Fibroblast of lung (primary cell): ENCODE measurements around the gene LIMA1. TPM values are rescaled to one million over a fixed set of nuclear protein-coding genes. Genes with fewer than 3 reads are reported as not detected.
"Not testable (repeated sequence)": the region's sequence is repeated elsewhere in the genome, so short reads cannot be mapped to it uniquely, and the experiment has no call there.

Source experiments
- DNase-seq, 2 donors: peaks; one replicate each; pipeline versions ENCODE4 v3.0.0 to v3.0.0-alpha.2; 2010; ENCODE audit warnings: low read depth in 2 of 2
- H2AFZ ChIP-seq: 2 replicates; pipeline ENCODE4 v1.5.1; 2012; ENCODE audit warnings: low read length, control low read depth, inconsistent platforms
- H3K27ac ChIP-seq: 2 replicates; pipeline ENCODE4 v1.5.1; 2011; ENCODE audit warnings: low read length, control low read depth; ENCODE audit not compliant: insufficient read depth
- H3K27me3 ChIP-seq: 2 replicates; pipeline ENCODE4 v1.5.1; 2011; ENCODE audit warnings: mild to moderate bottlenecking, low read length; ENCODE audit not compliant: control insufficient read depth, insufficient read depth
- H3K36me3 ChIP-seq: 2 replicates; pipeline ENCODE4 v1.5.1; 2011; ENCODE audit warnings: low read length; ENCODE audit not compliant: control insufficient read depth, insufficient read depth
- H3K4me1 ChIP-seq: 2 replicates; pipeline ENCODE4 v1.5.1; 2011; ENCODE audit warnings: low read length; ENCODE audit not compliant: control insufficient read depth, insufficient read depth; ENCODE audit errors: extremely low read depth
- H3K4me2 ChIP-seq: 2 replicates; pipeline ENCODE4 v1.5.1; 2011; ENCODE audit warnings: low read length, control low read depth; ENCODE audit not compliant: insufficient read depth; ENCODE audit errors: extremely low read depth
- H3K4me3 ChIP-seq, 4 experiments: fragments of 200-600 bp in 1 of 4; sonication (generic) in 1 of 4; replicated peaks in 1 of 4; 2 replicates each; pipeline ENCODE4 v1.5.1; 2011 to 2016; ENCODE audit warnings: low read length in 4 of 4, low read depth in 3 of 4, mild to moderate bottlenecking in 3 of 4, control low read depth in 2 of 4, inconsistent platforms in 1 of 4, mixed read lengths in 1 of 4; ENCODE audit not compliant: insufficient read depth in 1 of 4; ENCODE audit errors: control extremely low read depth in 1 of 4
- H3K79me2 ChIP-seq: 2 replicates; pipeline ENCODE4 v1.5.1; 2012; ENCODE audit warnings: mild to moderate bottlenecking, low read length, inconsistent platforms; ENCODE audit not compliant: control insufficient read depth, insufficient read depth
- H3K9ac ChIP-seq: 2 replicates; pipeline ENCODE4 v1.5.1; 2011; ENCODE audit warnings: mild to moderate bottlenecking, low read length, control low read depth; ENCODE audit not compliant: insufficient read depth
- H3K9me3 ChIP-seq: 2 replicates; pipeline ENCODE4 v1.5.1; 2012; ENCODE audit warnings: low read depth, low read length; ENCODE audit not compliant: control insufficient read depth, insufficient read depth
- H4K20me1 ChIP-seq: 2 replicates; pipeline ENCODE4 v1.5.1; 2011; ENCODE audit warnings: low read length; ENCODE audit not compliant: control insufficient read depth, insufficient read depth; ENCODE audit errors: extremely low read depth
- EZH2 ChIP-seq: IDR thresholded peaks from 2 replicates; pipeline ENCODE4 v1.5.1; 2012; ENCODE audit warnings: low read length, control low read depth, mild to moderate bottlenecking; ENCODE audit errors: missing control alignments
- polyA plus RNA-seq, 2 donors: library from polyadenylated mRNA; depleted of rRNA in 1 of 2; stranded (reverse) in 1 of 2; unstranded in 1 of 2; fragments of >200 nt; gene quantifications; 2 replicates each; pipeline ENCODE4 v1.2.1, GENCODE V29; 2011 to 2012; ENCODE audit warnings: missing spikeins in 1 of 2
- total RNA-seq: library from RNA; depleted of rRNA; stranded (reverse); fragments of >200 nt; gene quantifications from 2 replicates; pipeline ENCODE4 v1.2.1, GENCODE V29; 2014
- TF ChIP-seq, protein P1 (sequence below), 2 donors: IDR thresholded peaks in 1 of 2; conservative IDR thresholded peaks in 1 of 2; 1 replicate in 1 of 2; 2 replicates in 1 of 2; pipeline ENCODE4 v1.5.1; 2011 to 2012; ENCODE audit warnings: low read length in 2 of 2, control low read depth in 1 of 2, inconsistent platforms in 1 of 2, low read depth in 1 of 2, mild to moderate bottlenecking in 1 of 2

Gene LIMA1
- total and polyA plus RNA-seq, 2 donors (not counting 1 experiment from before 2014, with no cell fraction given): 171 to 308 TPM

DNA sequence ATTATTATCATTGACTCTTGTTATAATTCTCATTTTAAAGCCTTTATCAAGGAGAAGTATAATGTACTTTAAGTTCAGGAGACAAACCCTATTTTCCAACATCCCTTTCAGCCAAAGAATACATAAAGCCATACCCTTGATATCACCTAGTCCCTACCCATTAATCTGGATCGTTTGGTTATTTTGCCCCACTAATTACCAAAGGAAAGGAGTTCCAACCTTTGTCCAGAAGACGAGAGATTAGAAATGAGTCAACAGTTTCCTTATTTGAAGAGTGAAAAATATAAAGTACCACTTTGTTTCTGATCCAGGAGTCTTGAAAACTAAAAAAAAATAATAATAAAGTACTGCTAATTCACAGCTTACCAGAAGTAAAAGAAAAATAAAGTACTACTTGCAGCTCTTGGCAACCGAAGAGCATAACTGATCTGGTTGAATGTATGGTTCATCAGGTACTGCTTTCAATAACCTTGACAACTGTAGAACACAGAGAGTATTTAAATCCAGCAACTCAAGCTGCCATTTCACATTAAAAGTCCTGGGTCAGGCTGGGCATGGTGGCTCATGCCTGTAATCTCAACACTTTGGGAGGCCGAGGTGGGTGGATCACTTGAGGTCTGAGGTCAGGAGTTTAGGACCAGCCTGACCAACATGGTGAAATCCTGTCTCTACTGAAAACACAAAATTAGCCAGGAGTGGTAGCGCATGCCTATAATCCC is 33.7 kb downstream of the LIMA1 start:
- H3K4me3 ChIP-seq: no peak overlapping the region

DNA sequence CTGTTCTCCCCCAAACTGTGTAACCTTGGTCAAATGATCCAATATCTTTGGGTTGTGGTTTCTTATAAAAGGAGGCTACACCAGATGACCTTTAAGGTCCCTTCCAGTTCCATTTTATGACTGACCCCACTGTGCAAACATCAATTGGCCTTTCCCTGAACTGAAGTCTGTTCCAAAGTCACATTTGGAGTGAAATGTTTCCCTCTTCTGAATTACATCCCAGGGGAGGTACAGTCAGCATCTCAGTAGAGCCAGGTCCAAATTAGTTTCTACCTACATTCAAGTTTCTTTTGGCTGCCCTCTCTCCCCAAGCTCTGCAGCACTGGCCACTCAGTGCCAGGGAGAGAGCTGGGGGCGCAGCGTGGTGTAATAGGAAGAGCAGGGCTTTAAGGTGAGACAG is 34.4 kb downstream of the LIMA1 start:
- no peaks in the 10 kb centered on the region for H4K20me1 ChIP-seq
- no peak overlapping the region for H2AFZ ChIP-seq
- no peaks in the 10 kb centered on the region for H3K27me3 ChIP-seq
- no peak overlapping the region for H3K9ac ChIP-seq
- H3K4me3 ChIP-seq: no peak overlapping the region
- no peak for DNase-seq
- TF ChIP-seq, protein P1, sequence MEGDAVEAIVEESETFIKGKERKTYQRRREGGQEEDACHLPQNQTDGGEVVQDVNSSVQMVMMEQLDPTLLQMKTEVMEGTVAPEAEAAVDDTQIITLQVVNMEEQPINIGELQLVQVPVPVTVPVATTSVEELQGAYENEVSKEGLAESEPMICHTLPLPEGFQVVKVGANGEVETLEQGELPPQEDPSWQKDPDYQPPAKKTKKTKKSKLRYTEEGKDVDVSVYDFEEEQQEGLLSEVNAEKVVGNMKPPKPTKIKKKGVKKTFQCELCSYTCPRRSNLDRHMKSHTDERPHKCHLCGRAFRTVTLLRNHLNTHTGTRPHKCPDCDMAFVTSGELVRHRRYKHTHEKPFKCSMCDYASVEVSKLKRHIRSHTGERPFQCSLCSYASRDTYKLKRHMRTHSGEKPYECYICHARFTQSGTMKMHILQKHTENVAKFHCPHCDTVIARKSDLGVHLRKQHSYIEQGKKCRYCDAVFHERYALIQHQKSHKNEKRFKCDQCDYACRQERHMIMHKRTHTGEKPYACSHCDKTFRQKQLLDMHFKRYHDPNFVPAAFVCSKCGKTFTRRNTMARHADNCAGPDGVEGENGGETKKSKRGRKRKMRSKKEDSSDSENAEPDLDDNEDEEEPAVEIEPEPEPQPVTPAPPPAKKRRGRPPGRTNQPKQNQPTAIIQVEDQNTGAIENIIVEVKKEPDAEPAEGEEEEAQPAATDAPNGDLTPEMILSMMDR (conservative IDR thresholded peaks at IDR 0.05 in 1 of 2, IDR thresholded peaks at IDR 0.05 in 1 of 2; ENCODE audit: low read depth in 1 of 2, low read length in 2 of 2): no peak
- TF ChIP-seq EZH2: no peak
- no peaks in the 10 kb centered on the region for H3K36me3 ChIP-seq
- H3K4me2 ChIP-seq: no peak overlapping the region
- peaks cover 14% of the 10 kb centered on the region for H3K4me1 ChIP-seq
- H3K9me3 ChIP-seq: no peaks in the 10 kb centered on the region
- H3K27ac ChIP-seq: no peak overlapping the region
- no peaks in the 10 kb centered on the region for H3K79me2 ChIP-seq

More for the DNA sequence above, 33.7 kb downstream of the LIMA1 start:
- H3K36me3 ChIP-seq: no peaks in the 10 kb centered on the region
- no peaks in the 10 kb centered on the region for H3K27me3 ChIP-seq
- H3K79me2 ChIP-seq: no peaks in the 10 kb centered on the region
- peaks cover 12% of the 10 kb centered on the region for H3K4me1 ChIP-seq
- no peaks in the 10 kb centered on the region for H3K9me3 ChIP-seq
- H3K4me2 ChIP-seq: no peak overlapping the region
- no peak overlapping the region for H3K9ac ChIP-seq
- H3K27ac ChIP-seq: no peak overlapping the region
- peak in 1 of 2 donors; percentile 58 for DNase-seq
- H4K20me1 ChIP-seq: no peaks in the 10 kb centered on the region
- no peak for TF ChIP-seq EZH2
- TF ChIP-seq, protein P1 (conservative IDR thresholded peaks at IDR 0.05 in 1 of 2, IDR thresholded peaks at IDR 0.05 in 1 of 2; ENCODE audit: low read depth in 1 of 2, low read length in 2 of 2): no peak
- no peak overlapping the region for H2AFZ ChIP-seq

DNA sequence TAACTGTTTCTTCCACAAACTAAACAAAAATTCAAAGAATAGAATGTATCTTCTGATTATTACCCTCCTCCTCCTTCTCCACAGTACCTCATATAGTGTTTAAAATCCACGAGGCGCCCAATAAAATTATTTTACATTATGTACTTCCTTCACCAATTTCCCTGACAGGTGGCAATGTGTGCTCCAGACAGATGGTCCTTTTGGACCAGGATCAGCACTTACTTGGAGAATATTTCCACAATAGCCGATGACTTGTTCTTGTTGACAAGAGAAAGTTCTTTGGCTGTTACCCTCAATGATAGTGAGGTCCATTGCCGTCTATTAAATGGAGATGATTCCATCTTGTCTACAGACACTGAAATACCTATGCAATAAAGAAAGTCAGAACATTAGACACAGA is 34.9 kb downstream of the LIMA1 start:
- TF ChIP-seq, protein P1 (conservative IDR thresholded peaks at IDR 0.05 in 1 of 2, IDR thresholded peaks at IDR 0.05 in 1 of 2; ENCODE audit: low read depth in 1 of 2, low read length in 2 of 2): no peak
- no peak for TF ChIP-seq EZH2
- H3K36me3 ChIP-seq: no peaks in the 10 kb centered on the region
- peaks cover 14% of the 10 kb centered on the region for H3K4me1 ChIP-seq
- DNase-seq: no peak
- no peaks in the 10 kb centered on the region for H3K9me3 ChIP-seq
- no peaks in the 10 kb centered on the region for H3K79me2 ChIP-seq
- no peak overlapping the region for H3K4me3 ChIP-seq
- H3K9ac ChIP-seq: no peak overlapping the region
- no peaks in the 10 kb centered on the region for H4K20me1 ChIP-seq
- no peak overlapping the region for H2AFZ ChIP-seq
- no peaks in the 10 kb centered on the region for H3K27me3 ChIP-seq
- H3K27ac ChIP-seq: no peak overlapping the region
- no peak overlapping the region for H3K4me2 ChIP-seq

DNA sequence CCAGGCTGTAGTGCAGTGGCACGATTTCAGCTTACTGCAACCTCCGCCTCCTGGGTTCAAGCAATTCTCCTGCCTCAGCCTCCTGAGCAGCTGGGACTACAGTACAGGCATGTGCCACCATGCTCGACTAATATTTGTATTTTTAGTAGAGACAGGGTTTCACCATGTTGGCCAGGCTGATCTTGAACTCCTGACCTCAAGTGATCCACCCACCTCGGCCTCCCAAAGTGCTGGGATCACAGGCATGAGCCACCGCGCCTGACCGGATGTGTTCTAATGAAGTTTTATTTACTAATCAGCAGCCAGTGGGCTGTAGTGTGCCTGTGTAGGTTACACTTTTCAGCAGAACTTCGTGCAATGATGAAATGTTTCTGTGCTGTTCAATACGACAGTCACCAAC is 35.7 kb downstream of the LIMA1 start:
- peak overlapping the region; percentile 63 for H3K27ac ChIP-seq
- not testable (repeated sequence) for H2AFZ ChIP-seq, DNase-seq, H3K9me3 ChIP-seq, H3K4me3 ChIP-seq, H3K27me3 ChIP-seq, H4K20me1 ChIP-seq, H3K36me3 ChIP-seq, H3K9ac ChIP-seq, H3K4me2 ChIP-seq, H3K79me2 ChIP-seq
- H3K4me1 ChIP-seq: peaks cover 18% of the 10 kb centered on the region
